Stimulated activated naive CD8-positive, alpha-beta T cell treated with anti-CD3 and anti-CD28 coated beads, Interleukin-15, Interleukin-2, amounts not matched to agents 100 ng/mL and 50 ng/mL, for 24 hours (primary cell): ENCODE measurements around the gene GJE1.

Experiments
- H3K27ac Mint-ChIP-seq: one replicate; pipeline ENCODE4 v1.8.0; 2021; ENCODE audit warnings: mild to moderate bottlenecking, mixed read lengths
- H3K27me3 Mint-ChIP-seq: one replicate; pipeline ENCODE4 v1.8.0; 2021; ENCODE audit warnings: mixed read lengths
- H3K36me3 Mint-ChIP-seq: one replicate; pipeline ENCODE4 v1.8.0; 2021; ENCODE audit warnings: low read depth, mixed read lengths
- H3K4me1 Mint-ChIP-seq: one replicate; pipeline ENCODE4 v1.8.0; 2021; ENCODE audit warnings: low read depth, mixed read lengths
- H3K4me3 Mint-ChIP-seq: one replicate; pipeline ENCODE4 v1.8.0; 2021; ENCODE audit warnings: mild to moderate bottlenecking, mixed read lengths
- H3K9me3 Mint-ChIP-seq: one replicate; pipeline ENCODE4 v1.8.0; 2021; ENCODE audit warnings: mixed read lengths

The GJE1 gene

DNA sequence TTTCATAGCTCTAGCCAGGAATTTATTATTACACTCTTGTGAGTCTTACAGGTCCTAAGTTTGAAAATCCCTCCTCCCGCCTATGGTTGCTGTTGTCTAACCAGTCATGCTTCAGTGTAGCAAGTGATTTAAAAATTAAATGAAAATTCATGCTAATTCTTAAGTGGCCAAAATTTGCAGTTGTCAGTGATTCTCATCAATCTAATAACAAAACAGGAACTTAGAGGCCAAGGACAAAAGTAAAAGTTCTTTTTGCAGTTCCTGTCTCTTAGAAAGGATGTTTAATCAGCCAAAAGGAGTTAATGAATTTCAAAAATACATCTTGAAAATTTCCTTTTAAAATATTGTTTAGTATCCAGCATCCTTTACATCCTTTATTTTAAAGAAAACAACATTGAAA lies 50.6 kb downstream of the GJE1 start:
- Mint-ChIP-seq H3K27me3 (no peaks in the 10 kb centered on the region), H3K27ac (no peak overlapping the region), H3K4me3 (no peak overlapping the region), H3K9me3 (no peaks in the 10 kb centered on the region), H3K4me1 (no peaks in the 10 kb centered on the region), H3K36me3 (peaks cover 17% of the 10 kb centered on the region)

DNA sequence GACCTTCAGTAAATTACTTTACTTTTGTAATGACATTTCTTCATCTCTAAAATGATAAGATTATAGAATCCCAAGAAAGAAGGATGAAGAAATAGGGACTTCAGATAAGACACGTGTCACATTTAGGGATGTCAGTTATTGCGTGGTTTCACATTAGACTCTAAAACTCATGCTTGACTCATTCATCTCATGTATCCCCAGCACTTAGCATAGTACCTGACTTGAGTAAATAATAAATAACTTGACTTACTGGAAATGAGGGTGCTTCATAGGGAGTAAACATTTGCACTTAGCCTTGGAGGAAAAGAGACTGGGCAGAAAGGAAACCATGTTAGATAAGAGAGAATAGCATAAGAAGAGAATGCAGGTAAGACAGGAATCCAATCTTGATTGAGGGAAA lies 51.6 kb downstream of the GJE1 start:
- no peak overlapping the region for H3K27ac Mint-ChIP-seq
- no peaks in the 10 kb centered on the region for H3K27me3 Mint-ChIP-seq
- no peaks in the 10 kb centered on the region for H3K4me1 Mint-ChIP-seq
- H3K9me3 Mint-ChIP-seq = no peaks in the 10 kb centered on the region
- H3K36me3 Mint-ChIP-seq = peaks cover 12% of the 10 kb centered on the region
- H3K4me3 Mint-ChIP-seq = no peak overlapping the region
